B cell (primary cell): ENCODE results near the gene EXOC4. TPM values are rescaled to one million over a fixed set of nuclear protein-coding genes. Genes with fewer than 3 reads are reported as not detected.

Source experiments
- ATAC-seq: fragments of 200-7000 bp; cut with Tn5 transposase; one replicate; pipeline ENCODE4 v1.10.0; 2021; ENCODE audit warnings: low read depth, mild to moderate bottlenecking, moderate number of reproducible peaks, moderate library complexity
- CTCF ChIA-PET: fragments of 350-600 bp; sonication (Branson Sonifier 250); formaldehyde crosslinking; loops from one replicate; lab custom pipeline; 2021; ENCODE audit warnings: antibody characterized with exemption, inconsistent platforms; lab: Charles Lee
- POLR2A ChIA-PET: fragments of 350-600 bp; sonication (Branson Sonifier 250); formaldehyde crosslinking; loops from one replicate; lab custom pipeline; 2021; ENCODE audit warnings: antibody characterized with exemption; lab: Charles Lee
- DNase-seq: peaks from one replicate; pipeline ENCODE4 v3.0.0; 2013
- H2AFZ ChIP-seq: 2 replicates; pipeline ENCODE4 v1.6.1; 2012; ENCODE audit warnings: mild to moderate bottlenecking, low read depth, low read length; ENCODE audit not compliant: insufficient read depth, poor library complexity, severe bottlenecking
- H3K27ac ChIP-seq, 2 donors: 1 replicate in 1 of 2; 2 replicates in 1 of 2; pipeline ENCODE4 v1.5.1; 2012 to 2013; ENCODE audit warnings: low read length in 2 of 2, mild to moderate bottlenecking in 2 of 2, moderate library complexity in 1 of 2
- H3K27me3 ChIP-seq, 4 experiments: fragments of 200-600 bp in 1 of 4; sonication (generic) in 1 of 4; replicated peaks in 1 of 4; 1 replicate in 2 of 4; 2 replicates in 2 of 4; pipeline versions ENCODE4 v1.6.1 to v1.7.0; 2013 to 2016; ENCODE audit warnings: low read length in 3 of 4, mild to moderate bottlenecking in 2 of 4, mixed read lengths in 1 of 4, moderate library complexity in 1 of 4; ENCODE audit not compliant: insufficient read depth in 4 of 4, control insufficient read depth in 3 of 4; ENCODE audit errors: control extremely low read depth in 1 of 4
- H3K36me3 ChIP-seq, 2 experiments: replicated peaks in 1 of 2; 1 replicate in 1 of 2; 2 replicates in 1 of 2; pipeline versions ENCODE4 v1.6.1 to v1.7.1; 2013; ENCODE audit warnings: low read length in 1 of 2; ENCODE audit not compliant: insufficient read depth in 2 of 2, control insufficient read depth in 1 of 2; ENCODE audit errors: control extremely low read depth in 1 of 2, extremely low read depth in 1 of 2
- H3K4me1 ChIP-seq, 2 donors: fragments of 200-600 bp in 1 of 2; sonication (generic) in 1 of 2; 1 replicate in 1 of 2; 2 replicates in 1 of 2; pipeline versions ENCODE4 v1.5.1 to v1.6.1; 2013 to 2017; ENCODE audit warnings: low read length in 2 of 2; ENCODE audit not compliant: control insufficient read depth in 2 of 2, insufficient read depth in 2 of 2
- H3K4me2 ChIP-seq: replicated peaks from 2 replicates; pipeline ENCODE3; 2012; ENCODE audit warnings: mild to moderate bottlenecking, low read depth, low read length; ENCODE audit not compliant: poor library complexity, severe bottlenecking
- H3K4me3 ChIP-seq, 5 experiments: fragments of 200-600 bp in 1 of 5; sonication (generic) in 1 of 5; 1 replicate in 3 of 5; 2 replicates in 2 of 5; pipeline versions ENCODE4 v1.5.1 to v1.7.0; 2011 to 2016; ENCODE audit warnings: low read length in 4 of 5, mild to moderate bottlenecking in 4 of 5, low read depth in 2 of 5, control low read depth in 1 of 5, moderate library complexity in 1 of 5; ENCODE audit not compliant: insufficient read depth in 1 of 5; ENCODE audit errors: control extremely low read depth in 1 of 5, extremely low read depth in 1 of 5
- H3K79me2 ChIP-seq: fragments of 200-600 bp; sonication (generic); one replicate; pipeline ENCODE4 v1.6.0; 2016; ENCODE audit warnings: low read length; ENCODE audit not compliant: control insufficient read depth, insufficient read depth
- H3K9ac ChIP-seq: fragments of 200-600 bp; sonication (generic); 2 replicates; pipeline ENCODE4 v1.6.1; 2017; ENCODE audit warnings: mild to moderate bottlenecking, low read length, moderate library complexity
- H3K9me3 ChIP-seq, 3 donors: one replicate each; pipeline versions ENCODE4 v1.6.1 to v1.7.1; 2013; ENCODE audit warnings: low read length in 2 of 3; ENCODE audit not compliant: control insufficient read depth in 2 of 3, insufficient read depth in 1 of 3; ENCODE audit errors: control extremely low read depth in 1 of 3
- H4K20me1 ChIP-seq: 2 replicates; pipeline ENCODE4 v1.6.0; 2012; ENCODE audit warnings: mild to moderate bottlenecking, low read length; ENCODE audit not compliant: insufficient read depth, control insufficient read depth, poor library complexity, severe bottlenecking
- H3K27ac Mint-ChIP-seq: one replicate; pipeline ENCODE4 v1.8.0; 2021; ENCODE audit warnings: mixed read lengths
- H3K27me3 Mint-ChIP-seq: one replicate; pipeline ENCODE4 v1.8.0; 2021; ENCODE audit warnings: mixed read lengths
- H3K4me1 Mint-ChIP-seq: one replicate; pipeline ENCODE4 v1.8.0; 2021; ENCODE audit warnings: mixed read lengths
- H3K4me3 Mint-ChIP-seq: one replicate; pipeline ENCODE4 v1.8.0; 2021; ENCODE audit warnings: mixed read lengths
- H3K9me3 Mint-ChIP-seq: one replicate; pipeline ENCODE4 v1.8.0; 2022; ENCODE audit warnings: mixed read lengths; ENCODE audit not compliant: insufficient read depth
- EZH2 ChIP-seq: IDR thresholded peaks from 2 replicates; pipeline ENCODE4 v1.6.1; 2012; ENCODE audit warnings: borderline replicate concordance, low read depth, mild to moderate bottlenecking, moderate library complexity, low read length; ENCODE audit not compliant: insufficient read depth, poor library complexity, severe bottlenecking
- WGBS: methylation state at CpG from one replicate; pipeline ENCODE4 v1.1.5; 2013; ENCODE audit warnings: missing lambda C conversion rate; ENCODE audit not compliant: insufficient coverage; 5-methylcytosine and 5-hydroxymethylcytosine counted together
- intact Hi-C: fragments of 100-400 bp; cut with micrococcal nuclease; formaldehyde crosslinking; loops from one replicate; pipeline ENCODE4 v1.10.0; 2022
- polyA plus RNA-seq: library from polyadenylated mRNA; depleted of rRNA; stranded (reverse); fragments of >200 nt; gene quantifications from 2 replicates; pipeline ENCODE4 v1.2.3, GENCODE V29; 2012
- total RNA-seq, 2 donors: library from RNA; stranded (reverse); fragments of 120-200 nt in 1 of 2; gene quantifications; 1 replicate in 1 of 2; 2 replicates in 1 of 2; pipeline versions ENCODE4 v1.2.3 to v1.2.4, GENCODE V29; 2013 to 2022
- TF ChIP-seq, protein P1 (sequence below): fragments of 200-600 bp; IDR thresholded peaks from one replicate; pipeline ENCODE4 v1.8.0; 2022; ENCODE audit warnings: antibody characterized with exemption, mild to moderate bottlenecking

The EXOC4 gene
- total and polyA plus RNA-seq, 2 donors (not counting 1 experiment from before 2014, with no cell fraction given), result 16.7 to 135 TPM

DNA sequence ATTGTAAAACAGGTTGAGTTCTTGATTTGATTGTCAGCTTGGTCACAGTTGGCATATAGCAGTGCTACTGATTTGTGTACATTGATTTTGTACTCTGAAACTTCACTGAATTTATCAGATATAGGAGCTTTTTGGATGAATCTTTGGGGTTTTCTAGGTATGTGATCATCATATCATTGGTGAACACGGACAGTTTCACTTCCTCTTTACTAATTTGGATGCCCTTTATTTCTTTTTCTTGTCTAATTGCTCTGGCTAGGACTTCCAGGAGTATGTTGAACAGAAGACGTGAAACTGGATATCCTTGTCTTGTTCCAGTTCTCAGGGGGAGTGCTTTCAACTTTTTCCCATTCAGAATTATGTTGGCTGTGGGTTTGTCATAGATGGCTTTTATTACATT lies 86.9 kb downstream of the EXOC4 start:
- TF ChIP-seq, protein P1, sequence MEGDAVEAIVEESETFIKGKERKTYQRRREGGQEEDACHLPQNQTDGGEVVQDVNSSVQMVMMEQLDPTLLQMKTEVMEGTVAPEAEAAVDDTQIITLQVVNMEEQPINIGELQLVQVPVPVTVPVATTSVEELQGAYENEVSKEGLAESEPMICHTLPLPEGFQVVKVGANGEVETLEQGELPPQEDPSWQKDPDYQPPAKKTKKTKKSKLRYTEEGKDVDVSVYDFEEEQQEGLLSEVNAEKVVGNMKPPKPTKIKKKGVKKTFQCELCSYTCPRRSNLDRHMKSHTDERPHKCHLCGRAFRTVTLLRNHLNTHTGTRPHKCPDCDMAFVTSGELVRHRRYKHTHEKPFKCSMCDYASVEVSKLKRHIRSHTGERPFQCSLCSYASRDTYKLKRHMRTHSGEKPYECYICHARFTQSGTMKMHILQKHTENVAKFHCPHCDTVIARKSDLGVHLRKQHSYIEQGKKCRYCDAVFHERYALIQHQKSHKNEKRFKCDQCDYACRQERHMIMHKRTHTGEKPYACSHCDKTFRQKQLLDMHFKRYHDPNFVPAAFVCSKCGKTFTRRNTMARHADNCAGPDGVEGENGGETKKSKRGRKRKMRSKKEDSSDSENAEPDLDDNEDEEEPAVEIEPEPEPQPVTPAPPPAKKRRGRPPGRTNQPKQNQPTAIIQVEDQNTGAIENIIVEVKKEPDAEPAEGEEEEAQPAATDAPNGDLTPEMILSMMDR, result no peak
- no peak for TF ChIP-seq EZH2
- H3K9me3 Mint-ChIP-seq, result peaks cover 19% of the 10 kb centered on the region
- CTCF ChIA-PET, result no interaction called here
- DNase-seq, result no peak
- Histone ChIP-seq H2AFZ (no peak overlapping the region), H3K79me2 (peaks cover 18% of the 10 kb centered on the region), H3K4me2 (no peak overlapping the region), H3K36me3 (peaks cover 3 to 10% of the 10 kb centered on the region in 2 experiments), H4K20me1 (peaks cover 5% of the 10 kb centered on the region), H3K27ac (no peak overlapping the region), H3K4me3 (no peak overlapping the region), H3K4me1 (no peaks in the 10 kb centered on the region), H3K27me3 (no peaks in the 10 kb centered on the region), H3K9me3 (peaks cover 8 to 45% (median 22%) of the 10 kb centered on the region in 3 donors), H3K9ac (no peak overlapping the region)
- no CpG with 5 or more reads among the region's 2 CpGs for WGBS
- no peak overlapping the region for H3K4me3 Mint-ChIP-seq
- intact Hi-C loops, result no loop called here
- H3K4me1 Mint-ChIP-seq, result no peaks in the 10 kb centered on the region
- no peak for ATAC-seq
- H3K27ac Mint-ChIP-seq, result no peak overlapping the region
- POLR2A ChIA-PET, result no interaction called here
- H3K27me3 Mint-ChIP-seq, result no peaks in the 10 kb centered on the region

DNA sequence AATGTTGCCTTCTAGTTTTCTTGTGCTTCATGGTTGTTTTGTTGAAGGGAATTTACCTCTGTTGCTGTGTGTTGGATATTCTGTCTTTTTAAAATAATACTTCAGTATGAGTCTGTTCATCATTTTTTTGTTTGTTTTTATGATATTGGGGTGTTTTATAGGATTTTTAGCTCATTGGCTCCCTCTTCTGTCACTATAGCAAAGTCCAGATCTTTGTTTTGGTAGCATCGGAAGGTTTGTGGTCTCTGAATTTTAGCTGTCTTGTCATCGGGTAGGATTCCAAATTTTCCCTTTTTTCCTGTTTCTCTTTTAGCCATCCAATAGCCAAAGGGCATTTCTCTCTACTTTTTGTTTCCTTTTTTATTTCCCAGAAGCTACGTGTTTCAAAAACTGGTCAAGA lies 91.4 kb downstream of the EXOC4 start:
- H3K9me3 ChIP-seq, result peaks cover 8 to 35% (median 9%) of the 10 kb centered on the region in 3 donors
- Mint-ChIP-seq H3K27me3 (no peaks in the 10 kb centered on the region), H3K4me3 (no peak overlapping the region), H3K9me3 (peaks cover 9% of the 10 kb centered on the region), H3K4me1 (no peaks in the 10 kb centered on the region), H3K27ac (no peak overlapping the region)
- H3K36me3 ChIP-seq, result peaks cover 1 to 4% of the 10 kb centered on the region in 2 experiments
- H3K27me3 ChIP-seq, result no peaks in the 10 kb centered on the region
- DNase-seq (no peak), ATAC-seq (no peak)
- TF ChIP-seq, protein P1, result no peak
- no peak for TF ChIP-seq EZH2
- peaks cover 7% of the 10 kb centered on the region for H4K20me1 ChIP-seq
- no peak overlapping the region for H3K4me3 ChIP-seq
- no peak overlapping the region for H3K9ac ChIP-seq
- H3K4me1 ChIP-seq, result no peaks in the 10 kb centered on the region
- no peak overlapping the region for H2AFZ ChIP-seq
- H3K79me2 ChIP-seq, result peaks cover 38% of the 10 kb centered on the region
- WGBS, result 83% methylated on average over 2 of the region's 3 CpGs
- no peak overlapping the region for H3K27ac ChIP-seq
- POLR2A ChIA-PET, result no interaction called here
- no peak overlapping the region for H3K4me2 ChIP-seq
- CTCF ChIA-PET, result interaction anchor here (1.3 kb wide), 1 partner anchor 634 kb away, joined by 3 read pairs; no protein-coding TSS in a partner anchor
- intact Hi-C loops, result no loop called here
